Progenitor cell of endocrine pancreas (in vitro differentiated cells): ENCODE measurements around the gene CROCC2. TPM values are rescaled to one million over a fixed set of nuclear protein-coding genes. Genes with fewer than 3 reads are reported as not detected.

Experiments used
- DNase-seq: peaks from one replicate; pipeline ENCODE4 v3.0.0; 2021; ENCODE audit warnings: low spot score; ENCODE audit not compliant: unreplicated experiment
- H3K27ac Mint-ChIP-seq: 2 replicates; pipeline ENCODE4 v1.8.0; 2021; ENCODE audit warnings: mild to moderate bottlenecking, moderate library complexity, mixed read lengths
- H3K27me3 Mint-ChIP-seq: 2 replicates; pipeline ENCODE4 v1.8.0; 2021; ENCODE audit warnings: mixed read lengths
- H3K36me3 Mint-ChIP-seq: 2 replicates; pipeline ENCODE4 v1.8.0; 2022; ENCODE audit warnings: mixed read lengths; ENCODE audit not compliant: insufficient read depth
- H3K4me1 Mint-ChIP-seq: 2 replicates; pipeline ENCODE4 v1.8.0; 2021; ENCODE audit warnings: low read depth, mixed read lengths
- H3K4me3 Mint-ChIP-seq: 2 replicates; pipeline ENCODE4 v1.8.0; 2021; ENCODE audit warnings: low read depth, mild to moderate bottlenecking, moderate library complexity, mixed read lengths
- H3K9me3 Mint-ChIP-seq: 2 replicates; pipeline ENCODE4 v1.8.0; 2021; ENCODE audit warnings: low read depth, mixed read lengths
- total RNA-seq: library from RNA; stranded (reverse); gene quantifications from 2 replicates; pipeline ENCODE4 v1.2.1, GENCODE V29; 2021
- TF ChIP-seq, protein P1 (sequence below): fragments of 200-600 bp; sonication (generic); IDR thresholded peaks from one replicate; pipeline ENCODE4 v1.5.0; 2021; ENCODE audit warnings: antibody characterized with exemption, mild to moderate bottlenecking; ENCODE audit not compliant: unreplicated experiment

The CROCC2 gene
- total RNA-seq, 1 donor from 2014 or later, result 0.36 TPM

DNA sequence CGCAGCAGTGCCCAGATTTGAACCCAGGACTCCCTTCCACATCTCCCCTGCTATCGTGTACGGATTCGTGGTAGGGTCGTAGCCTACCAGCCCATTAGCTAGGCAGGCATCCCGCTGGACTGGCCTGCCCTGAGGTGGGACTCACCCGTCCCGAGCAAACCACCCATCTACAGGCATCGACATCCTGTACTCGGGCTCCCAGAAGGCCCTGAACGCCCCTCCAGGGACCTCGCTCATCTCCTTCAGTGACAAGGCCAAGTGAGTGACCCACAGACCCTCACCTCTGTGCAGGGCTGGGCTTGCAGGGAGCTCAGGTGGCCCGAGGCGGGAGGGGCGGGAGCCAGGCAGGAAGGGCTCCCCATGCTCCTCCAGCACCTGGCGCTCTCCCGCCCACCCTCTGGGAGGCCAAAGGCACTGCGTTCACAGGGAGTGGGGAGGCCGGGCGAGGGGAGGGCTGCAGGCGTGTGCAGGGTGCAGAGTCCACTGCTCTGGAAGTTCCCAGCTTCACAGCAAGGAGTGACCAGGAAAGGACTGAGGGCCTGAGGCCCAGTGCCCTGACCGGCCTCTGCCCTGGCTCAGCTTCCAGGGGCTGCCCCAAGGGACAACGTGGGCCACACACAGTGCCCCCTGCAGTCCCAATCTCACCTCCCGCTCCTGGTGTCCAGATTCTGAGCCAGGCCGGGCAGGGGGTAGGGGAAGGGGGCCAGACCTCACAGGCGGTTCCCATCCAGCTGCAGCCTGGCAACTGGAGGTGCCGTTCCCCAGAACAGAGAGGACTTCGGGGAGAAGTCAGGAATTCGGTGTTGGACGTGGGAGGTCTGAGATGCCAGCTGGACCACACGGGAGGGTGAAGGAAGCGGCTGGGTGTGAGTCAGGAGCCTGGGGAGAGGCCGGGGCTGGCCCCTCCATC lies 32.1 kb upstream of the CROCC2 start:
- H3K27ac Mint-ChIP-seq, result peak overlapping the region; percentile 34

DNA sequence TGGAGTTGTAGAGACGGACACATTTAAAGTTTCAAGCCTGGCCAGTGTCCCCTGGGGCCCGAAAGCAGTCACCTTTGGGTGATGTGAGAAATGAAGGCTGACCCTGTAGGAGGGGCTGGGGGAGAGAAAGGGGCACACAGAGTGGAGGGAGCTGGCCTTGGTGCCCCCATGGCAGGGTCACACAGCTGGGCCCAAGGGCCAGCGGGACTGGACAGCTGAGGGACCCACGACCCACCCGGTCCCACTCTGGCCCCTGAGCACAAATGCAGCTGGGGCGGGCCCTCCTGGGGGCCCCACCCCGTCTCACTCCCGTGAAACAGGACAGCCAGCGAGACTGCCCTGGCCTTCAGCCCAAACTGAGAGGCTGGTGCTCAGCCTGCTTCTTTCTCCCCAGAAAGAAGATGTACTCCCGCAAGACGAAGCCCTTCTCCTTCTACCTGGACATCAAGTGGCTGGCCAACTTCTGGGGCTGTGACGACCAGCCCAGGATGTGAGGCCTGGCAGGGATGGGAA lies 31.4 kb upstream of the CROCC2 start:
- no peak for DNase-seq
- H3K9me3 Mint-ChIP-seq, result no peaks in the 10 kb centered on the region
- peaks cover 5% of the 10 kb centered on the region for H3K4me1 Mint-ChIP-seq
- H3K4me3 Mint-ChIP-seq, result no peak overlapping the region
- TF ChIP-seq, protein P1, sequence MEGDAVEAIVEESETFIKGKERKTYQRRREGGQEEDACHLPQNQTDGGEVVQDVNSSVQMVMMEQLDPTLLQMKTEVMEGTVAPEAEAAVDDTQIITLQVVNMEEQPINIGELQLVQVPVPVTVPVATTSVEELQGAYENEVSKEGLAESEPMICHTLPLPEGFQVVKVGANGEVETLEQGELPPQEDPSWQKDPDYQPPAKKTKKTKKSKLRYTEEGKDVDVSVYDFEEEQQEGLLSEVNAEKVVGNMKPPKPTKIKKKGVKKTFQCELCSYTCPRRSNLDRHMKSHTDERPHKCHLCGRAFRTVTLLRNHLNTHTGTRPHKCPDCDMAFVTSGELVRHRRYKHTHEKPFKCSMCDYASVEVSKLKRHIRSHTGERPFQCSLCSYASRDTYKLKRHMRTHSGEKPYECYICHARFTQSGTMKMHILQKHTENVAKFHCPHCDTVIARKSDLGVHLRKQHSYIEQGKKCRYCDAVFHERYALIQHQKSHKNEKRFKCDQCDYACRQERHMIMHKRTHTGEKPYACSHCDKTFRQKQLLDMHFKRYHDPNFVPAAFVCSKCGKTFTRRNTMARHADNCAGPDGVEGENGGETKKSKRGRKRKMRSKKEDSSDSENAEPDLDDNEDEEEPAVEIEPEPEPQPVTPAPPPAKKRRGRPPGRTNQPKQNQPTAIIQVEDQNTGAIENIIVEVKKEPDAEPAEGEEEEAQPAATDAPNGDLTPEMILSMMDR, result no peak
- no peak overlapping the region for H3K27ac Mint-ChIP-seq
- no peaks in the 10 kb centered on the region for H3K36me3 Mint-ChIP-seq
- no peaks in the 10 kb centered on the region for H3K27me3 Mint-ChIP-seq

More for the DNA sequence above, 32.1 kb upstream of the CROCC2 start:
- TF ChIP-seq, protein P1, result peak; percentile 22
- no peaks in the 10 kb centered on the region for H3K36me3 Mint-ChIP-seq
- peaks cover 8% of the 10 kb centered on the region for H3K4me1 Mint-ChIP-seq
- H3K27me3 Mint-ChIP-seq, result no peaks in the 10 kb centered on the region
- no peaks in the 10 kb centered on the region for H3K9me3 Mint-ChIP-seq
- no peak overlapping the region for H3K4me3 Mint-ChIP-seq
- DNase-seq, result peak; percentile 47

DNA sequence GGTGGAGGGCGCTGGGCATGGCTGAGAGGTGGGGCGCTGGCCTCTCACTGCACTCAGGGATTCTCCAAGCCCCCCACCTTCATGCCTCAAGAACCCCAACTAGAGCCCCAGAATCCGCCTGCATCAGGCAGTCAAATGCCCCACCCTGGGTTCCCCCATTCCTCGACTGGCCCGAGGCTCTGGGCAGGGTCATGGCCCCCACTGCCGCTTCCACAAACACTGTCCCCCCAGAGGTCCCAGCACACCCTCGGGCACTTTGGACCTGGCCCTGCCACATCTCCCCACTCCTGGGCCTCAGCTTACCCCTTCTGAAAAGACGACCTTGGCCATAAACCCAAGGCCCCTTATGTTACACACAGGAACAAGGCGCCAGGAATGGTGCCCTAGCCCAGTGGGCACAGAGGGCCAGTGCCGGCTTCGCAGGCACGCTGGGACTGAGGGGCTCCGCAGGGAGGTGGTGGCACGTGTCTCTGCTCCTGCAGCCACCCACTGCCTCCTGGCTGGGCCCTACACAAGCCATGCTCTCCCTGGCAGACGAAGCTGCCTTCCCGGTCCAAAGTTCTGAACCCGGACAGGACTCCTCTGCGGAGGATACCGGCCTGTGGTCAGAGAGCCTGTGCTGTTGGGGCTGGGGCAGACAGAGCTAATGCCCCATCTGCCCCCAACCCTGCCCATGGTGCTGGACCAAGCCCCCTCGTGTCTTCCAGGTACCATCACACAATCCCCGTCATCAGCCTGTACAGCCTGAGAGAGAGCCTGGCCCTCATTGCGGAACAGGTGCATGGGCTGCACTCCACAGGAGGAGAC lies 30.7 kb upstream of the CROCC2 start:
- peaks cover 5% of the 10 kb centered on the region for H3K4me1 Mint-ChIP-seq
- H3K9me3 Mint-ChIP-seq, result no peaks in the 10 kb centered on the region
- H3K27me3 Mint-ChIP-seq, result no peaks in the 10 kb centered on the region
- no peak overlapping the region for H3K4me3 Mint-ChIP-seq
- no peak overlapping the region for H3K27ac Mint-ChIP-seq
- H3K36me3 Mint-ChIP-seq, result no peaks in the 10 kb centered on the region
- DNase-seq, result no peak
- TF ChIP-seq, protein P1, result no peak

DNA sequence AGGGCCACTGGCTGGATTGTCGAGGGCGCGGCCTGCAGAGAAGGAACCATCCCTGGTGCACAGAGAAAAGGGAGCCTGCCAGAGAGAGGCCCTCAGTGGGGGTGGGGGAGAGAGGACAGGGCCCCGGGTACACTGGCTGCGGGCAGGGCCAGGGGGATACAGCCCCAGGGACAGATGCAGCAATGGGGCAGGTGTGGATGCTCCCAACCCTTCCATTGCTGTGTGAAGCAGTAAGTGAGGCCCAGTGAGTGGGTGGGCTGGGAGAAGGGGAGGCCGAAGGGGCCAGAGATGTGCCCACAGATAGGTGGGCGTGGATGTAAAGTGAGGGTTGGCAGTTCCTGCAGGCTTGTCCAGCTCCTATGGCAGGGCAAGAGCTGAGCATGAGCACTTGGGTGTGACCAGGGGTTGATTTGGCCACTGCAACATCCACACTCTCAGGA lies 30.1 kb upstream of the CROCC2 start:
- TF ChIP-seq, protein P1, result no peak
- Mint-ChIP-seq H3K27me3 (no peaks in the 10 kb centered on the region), H3K4me1 (peaks cover 5% of the 10 kb centered on the region), H3K9me3 (no peaks in the 10 kb centered on the region), H3K4me3 (no peak overlapping the region), H3K27ac (no peak overlapping the region), H3K36me3 (no peaks in the 10 kb centered on the region)
- no peak for DNase-seq

DNA sequence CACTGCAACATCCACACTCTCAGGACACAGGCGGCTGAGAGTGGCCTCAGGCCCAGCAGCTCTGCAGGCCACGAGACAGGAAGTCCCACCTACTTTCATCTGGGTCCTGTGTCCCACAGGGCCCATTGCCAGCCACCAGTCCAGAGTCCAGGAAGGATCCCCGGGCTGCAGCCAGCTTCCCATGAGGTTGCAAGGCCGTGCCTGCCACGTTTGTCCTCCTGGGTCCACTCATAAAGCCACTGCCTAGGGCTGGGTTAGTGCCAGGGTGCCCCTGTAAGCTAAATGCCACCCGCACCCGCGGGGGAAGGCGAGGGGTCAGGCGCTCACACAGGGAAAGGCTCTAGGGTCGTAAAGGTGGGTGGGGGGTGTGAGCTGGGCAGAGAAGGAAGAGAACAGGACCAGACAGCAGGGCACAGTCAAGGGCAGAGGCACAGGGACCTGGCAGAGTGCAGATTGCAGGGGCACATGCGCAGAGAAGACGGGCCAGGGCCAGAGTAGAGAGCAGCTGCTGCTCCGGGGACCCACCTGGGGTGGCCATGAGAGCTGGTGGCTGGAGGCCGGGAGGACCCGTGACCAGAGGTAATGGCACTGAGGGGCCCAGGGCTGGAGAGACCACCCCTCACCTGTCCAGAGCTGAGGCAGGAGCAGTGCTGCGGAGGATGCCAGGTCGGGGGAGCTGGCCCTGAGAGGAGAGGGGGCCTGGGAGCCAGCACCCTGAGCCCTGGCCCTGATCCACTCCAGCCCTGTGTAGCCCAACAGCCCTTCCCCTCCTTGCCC lies 29.5 kb upstream of the CROCC2 start:
- no peaks in the 10 kb centered on the region for H3K9me3 Mint-ChIP-seq
- no peaks in the 10 kb centered on the region for H3K36me3 Mint-ChIP-seq
- H3K27me3 Mint-ChIP-seq, result no peaks in the 10 kb centered on the region
- TF ChIP-seq, protein P1, result no peak
- H3K4me3 Mint-ChIP-seq, result no peak overlapping the region
- DNase-seq, result no peak
- H3K4me1 Mint-ChIP-seq, result peaks cover 5% of the 10 kb centered on the region
- no peak overlapping the region for H3K27ac Mint-ChIP-seq
